Endothelial cell of umbilical vein (primary cell): Measurements from ENCODE around the gene SGK2. TPM values are rescaled to one million over a fixed set of nuclear protein-coding genes. Genes with fewer than 3 reads are reported as not detected.

Experiments used
- BruUV-seq: library from RNA; stranded (reverse); fragments of 400-500 nt; replicated peaks from 2 replicates; lab custom pipeline; 2021; lab: Mats Ljungman, UMichigan
- CTCF ChIA-PET: fragments of 300-600, 350-600 bp; sonication (Branson Sonifier 250); formaldehyde crosslinking; loops from one replicate; lab custom pipeline; 2021; ENCODE audit warnings: antibody characterized with exemption, inconsistent platforms; lab: Charles Lee
- POLR2A ChIA-PET: fragments of 300-600, 350-600 bp; sonication (Branson Sonifier 250); formaldehyde crosslinking; loops from one replicate; lab custom pipeline; 2021; ENCODE audit warnings: antibody characterized with exemption, inconsistent platforms; lab: Charles Lee
- DNase-seq: peaks from one replicate; pipeline ENCODE4 v3.0.0-alpha.2; 2011; ENCODE audit warnings: low read depth, low spot score
- FAIRE-seq: peaks from 2 replicates; lab custom pipeline; 2011; peaks lifted over from hg19 to GRCh38; lab: Jason Lieb, UNC
- H2AFZ ChIP-seq: 2 replicates; pipeline ENCODE4 v1.6.0; 2012; ENCODE audit warnings: low read depth, low read length, control low read depth, inconsistent platforms
- H3K27ac ChIP-seq: 2 replicates; pipeline ENCODE4 v1.5.1; 2011; ENCODE audit warnings: low read depth, mild to moderate bottlenecking, control low read depth, low read length, moderate library complexity; ENCODE audit not compliant: insufficient read depth
- H3K27me3 ChIP-seq, 2 experiments: 2 replicates each; pipeline versions ENCODE4 v1.6.0 to v1.6.1; 2011; ENCODE audit warnings: low read length in 2 of 2, mixed read lengths in 1 of 2; ENCODE audit not compliant: control insufficient read depth in 2 of 2, insufficient read depth in 2 of 2
- H3K36me3 ChIP-seq, 2 experiments: 2 replicates in 1 of 2; 3 replicates in 1 of 2; pipeline ENCODE4 v1.5.1; 2011; ENCODE audit warnings: low read length in 2 of 2, mild to moderate bottlenecking in 1 of 2, moderate library complexity in 1 of 2; ENCODE audit not compliant: control insufficient read depth in 2 of 2, insufficient read depth in 2 of 2; ENCODE audit errors: extremely low read depth in 1 of 2
- H3K4me1 ChIP-seq: 3 replicates; pipeline ENCODE4 v1.5.1; 2011; ENCODE audit warnings: mild to moderate bottlenecking, low read length; ENCODE audit not compliant: control insufficient read depth, insufficient read depth; ENCODE audit errors: extremely low read depth
- H3K4me2 ChIP-seq: 2 replicates; pipeline ENCODE4 v1.6.1; 2011; ENCODE audit warnings: low read length, control low read depth, mixed read lengths; ENCODE audit not compliant: insufficient read depth
- H3K4me3 ChIP-seq, 3 experiments: fragments of 200-600 bp in 1 of 3; sonication (generic), shearing (Covaris generic) in 1 of 3; replicated peaks in 1 of 3; 2 replicates each; pipeline ENCODE4 v1.5.1; 2011 to 2016; ENCODE audit warnings: control low read depth in 3 of 3, low read length in 3 of 3, mild to moderate bottlenecking in 2 of 3, inconsistent platforms in 1 of 3, low read depth in 1 of 3, moderate library complexity in 1 of 3; ENCODE audit not compliant: insufficient read depth in 1 of 3
- H3K79me2 ChIP-seq: 2 replicates; pipeline ENCODE4 v1.6.0; 2012; ENCODE audit warnings: low read length, inconsistent platforms; ENCODE audit not compliant: control insufficient read depth, insufficient read depth
- H3K9ac ChIP-seq: replicated peaks from 2 replicates; pipeline ENCODE3; 2011; ENCODE audit warnings: low read length, control low read depth; ENCODE audit not compliant: insufficient read depth; ENCODE audit errors: extremely low read depth
- H3K9me1 ChIP-seq: replicated peaks from 3 replicates; pipeline ENCODE4 v1.6.0; 2011; ENCODE audit warnings: mild to moderate bottlenecking, low read length; ENCODE audit not compliant: control insufficient read depth, insufficient read depth; ENCODE audit errors: extremely low read depth
- H3K9me3 ChIP-seq: replicated peaks from 2 replicates; pipeline ENCODE4 v1.5.1; 2012; ENCODE audit warnings: low read length, inconsistent platforms; ENCODE audit not compliant: control insufficient read depth, insufficient read depth
- H4K20me1 ChIP-seq: replicated peaks from 2 replicates; pipeline ENCODE3; 2011; ENCODE audit warnings: mild to moderate bottlenecking, low read length; ENCODE audit not compliant: control insufficient read depth, insufficient read depth; ENCODE audit errors: extremely low read depth
- CTCF ChIP-seq, 2 donors: IDR thresholded peaks; 1 replicate in 1 of 2; 2 replicates in 1 of 2; pipeline ENCODE4 v1.5.1; 2011; ENCODE audit warnings: low read length in 2 of 2, mild to moderate bottlenecking in 2 of 2, moderate library complexity in 2 of 2, control low read depth in 1 of 2, inconsistent platforms in 1 of 2, low read depth in 1 of 2; ENCODE audit not compliant: insufficient read depth in 1 of 2; ENCODE audit errors: extremely low read depth in 1 of 2
- EZH2 ChIP-seq: IDR thresholded peaks from 2 replicates; pipeline ENCODE4 v1.6.1; 2012; ENCODE audit warnings: borderline replicate concordance, low read depth, mild to moderate bottlenecking, moderate library complexity, low read length, inconsistent platforms; ENCODE audit not compliant: severe bottlenecking
- FOS ChIP-seq: IDR thresholded peaks from 2 replicates; pipeline ENCODE4 v1.6.1; 2011; ENCODE audit warnings: mild to moderate bottlenecking, low read length, moderate library complexity, borderline replicate concordance; ENCODE audit not compliant: insufficient read depth
- GATA2 ChIP-seq: IDR thresholded peaks from 2 replicates; pipeline ENCODE4 v1.7.0; 2011; ENCODE audit warnings: low read depth, mild to moderate bottlenecking, moderate library complexity, mixed read lengths, low read length; ENCODE audit not compliant: insufficient read length, insufficient read depth
- JUN ChIP-seq: IDR thresholded peaks from 2 replicates; pipeline ENCODE4 v1.6.1; 2011; ENCODE audit warnings: borderline replicate concordance, low read depth; ENCODE audit not compliant: insufficient read length, insufficient read depth
- MAX ChIP-seq: IDR thresholded peaks from 2 replicates; pipeline ENCODE4 v1.6.1; 2011; ENCODE audit not compliant: insufficient read depth, insufficient read length
- MYC ChIP-seq: IDR thresholded peaks from one replicate; pipeline ENCODE4 v1.6.1; 2011; ENCODE audit warnings: mild to moderate bottlenecking, low read depth, low read length
- POLR2A ChIP-seq: IDR thresholded peaks from 2 replicates; pipeline ENCODE4 v1.6.1; 2012; ENCODE audit warnings: low read depth, mild to moderate bottlenecking, control low read depth, low read length
- POLR2AphosphoS5 ChIP-seq: IDR thresholded peaks from 2 replicates; pipeline ENCODE4 v1.6.1; 2012; ENCODE audit warnings: low read depth, mild to moderate bottlenecking, control low read depth, low read length, moderate library complexity; ENCODE audit not compliant: insufficient read depth
- dilution Hi-C: fragments of 300-500 bp; cut with MboI; formaldehyde crosslinking; loops from one replicate; pipeline ENCODE4 v1.15.0; 2019; ENCODE audit warnings: low sequenced_read_pairs; ENCODE audit not compliant: extremely low pct_ligation_motif_present
- intact Hi-C: fragments of 100-400 bp; cut with micrococcal nuclease; formaldehyde crosslinking; loops from one replicate; pipeline ENCODE4 v1.10.0; 2022
- polyA plus RNA-seq, 4 experiments: library from polyadenylated mRNA; depleted of rRNA in 3 of 4; stranded (reverse) in 3 of 4; unstranded in 1 of 4; fragments of >200 nt; gene quantifications; 2 replicates each; pipeline versions ENCODE4 v1.2.1 to v1.2.3, GENCODE V29; 2011 to 2012; ENCODE audit warnings: missing spikeins in 1 of 4
- total RNA-seq: library from RNA; stranded (reverse); gene quantifications from 2 replicates; pipeline ENCODE4 v1.2.3, GENCODE V29; 2021

SGK2 gene
- total and polyA plus RNA-seq, 2 donors (not counting 3 experiments of a cell fraction or from before 2014, with no cell fraction given), result 0.21 to 0.27 TPM

GRCh38 chr20:43550456-43550855, 8.4 kb upstream of the SGK2 start:
- TF ChIP-seq MAX (no peak), GATA2 (no peak), JUN (no peak), FOS (no peak), EZH2 (no peak), MYC (no peak), CTCF (IDR thresholded peaks at IDR 0.05; ENCODE audit: extremely low read depth in 1 of 2, insufficient read depth in 1 of 2, low read depth in 1 of 2, low read length in 2 of 2) (no peak), POLR2AphosphoS5 (no peak), POLR2A (no peak)
- Histone ChIP-seq H3K9me3 (no peaks in the 10 kb centered on the region), H2AFZ (no peak overlapping the region), H3K4me3 (no peak overlapping the region), H3K27ac (no peak overlapping the region), H3K9me1 (no peaks in the 10 kb centered on the region), H3K79me2 (no peaks in the 10 kb centered on the region), H3K27me3 (no peaks in the 10 kb centered on the region), H4K20me1 (no peaks in the 10 kb centered on the region), H3K9ac (no peak overlapping the region), H3K4me2 (no peak overlapping the region), H3K4me1 (no peaks in the 10 kb centered on the region), H3K36me3 (no peaks in the 10 kb centered on the region)
- FAIRE-seq (no peak), DNase-seq (no peak)
- POLR2A ChIA-PET, result no interaction called here
- BruUV-seq, result no TSS peak
- dilution Hi-C loops (no loop called here), intact Hi-C loops (no loop called here)
- CTCF ChIA-PET, result interaction anchor here (1.2 to 4.8 kb wide), 4 partner anchors 11 to 530 kb away, joined by 3 to 21 read pairs (median 3); no protein-coding TSS in a partner anchor
